ENCODE results near the gene KIFAP3. TPM values are rescaled to one million over a fixed set of nuclear protein-coding genes. Genes with fewer than 3 reads are reported as not detected.

Gene KIFAP3
- total RNA-seq, 1 experiment from 2014 or later = 2.3 TPM

DNA sequence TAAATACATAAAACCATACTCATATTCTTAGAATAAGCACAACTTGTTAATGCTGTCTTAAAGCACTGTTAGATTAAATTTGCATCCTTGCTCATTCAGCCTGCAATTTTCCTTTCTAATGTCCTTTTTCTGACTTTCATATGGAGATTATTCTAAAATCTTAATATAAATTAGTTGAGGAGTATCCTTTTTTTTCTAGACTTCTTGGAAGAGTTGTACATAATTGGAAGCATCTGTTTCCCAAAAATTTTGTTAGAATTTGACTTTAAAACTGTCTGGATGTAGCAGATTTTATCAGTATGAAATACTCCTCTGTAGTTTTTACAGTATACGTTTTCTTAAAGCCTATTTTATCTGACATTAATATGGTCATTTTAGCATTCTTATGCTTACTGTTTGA, 9.7 kb downstream of the KIFAP3 start:
- POLR2A ChIA-PET = interaction anchor here (0.6 kb wide), 1 partner anchor 111 kb away, joined by 3 read pairs; no protein-coding TSS in a partner anchor

More for the DNA sequence above, 9.7 kb downstream of the KIFAP3 start:
- ATAC-seq = no peak
- peaks cover 9% of the 10 kb centered on the region; the same call in 1 of the 2 replicates for H3K9me3 Mint-ChIP-seq
- no peaks in the 10 kb centered on the region for H3K4me1 Mint-ChIP-seq
- TF ChIP-seq, protein P1, sequence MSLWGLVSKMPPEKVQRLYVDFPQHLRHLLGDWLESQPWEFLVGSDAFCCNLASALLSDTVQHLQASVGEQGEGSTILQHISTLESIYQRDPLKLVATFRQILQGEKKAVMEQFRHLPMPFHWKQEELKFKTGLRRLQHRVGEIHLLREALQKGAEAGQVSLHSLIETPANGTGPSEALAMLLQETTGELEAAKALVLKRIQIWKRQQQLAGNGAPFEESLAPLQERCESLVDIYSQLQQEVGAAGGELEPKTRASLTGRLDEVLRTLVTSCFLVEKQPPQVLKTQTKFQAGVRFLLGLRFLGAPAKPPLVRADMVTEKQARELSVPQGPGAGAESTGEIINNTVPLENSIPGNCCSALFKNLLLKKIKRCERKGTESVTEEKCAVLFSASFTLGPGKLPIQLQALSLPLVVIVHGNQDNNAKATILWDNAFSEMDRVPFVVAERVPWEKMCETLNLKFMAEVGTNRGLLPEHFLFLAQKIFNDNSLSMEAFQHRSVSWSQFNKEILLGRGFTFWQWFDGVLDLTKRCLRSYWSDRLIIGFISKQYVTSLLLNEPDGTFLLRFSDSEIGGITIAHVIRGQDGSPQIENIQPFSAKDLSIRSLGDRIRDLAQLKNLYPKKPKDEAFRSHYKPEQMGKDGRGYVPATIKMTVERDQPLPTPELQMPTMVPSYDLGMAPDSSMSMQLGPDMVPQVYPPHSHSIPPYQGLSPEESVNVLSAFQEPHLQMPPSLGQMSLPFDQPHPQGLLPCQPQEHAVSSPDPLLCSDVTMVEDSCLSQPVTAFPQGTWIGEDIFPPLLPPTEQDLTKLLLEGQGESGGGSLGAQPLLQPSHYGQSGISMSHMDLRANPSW (CRISPR knock-in tag; conservative IDR thresholded peaks at IDR 0.05; ENCODE audit: low read depth) = no peak
- TF ChIP-seq, protein P2, sequence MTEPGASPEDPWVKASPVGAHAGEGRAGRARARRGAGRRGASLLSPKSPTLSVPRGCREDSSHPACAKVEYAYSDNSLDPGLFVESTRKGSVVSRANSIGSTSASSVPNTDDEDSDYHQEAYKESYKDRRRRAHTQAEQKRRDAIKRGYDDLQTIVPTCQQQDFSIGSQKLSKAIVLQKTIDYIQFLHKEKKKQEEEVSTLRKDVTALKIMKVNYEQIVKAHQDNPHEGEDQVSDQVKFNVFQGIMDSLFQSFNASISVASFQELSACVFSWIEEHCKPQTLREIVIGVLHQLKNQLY (CRISPR knock-in tag; IDR thresholded peaks at IDR 0.05) = no peak
- TF ChIP-seq JUN (CRISPR knock-in tag; IDR thresholded peaks at IDR 0.05) (no peak), SOX15 (CRISPR knock-in tag; IDR thresholded peaks at IDR 0.05) (no peak), ATF1 (CRISPR knock-in tag; IDR thresholded peaks at IDR 0.05) (no peak), CREB1 (CRISPR knock-in tag; IDR thresholded peaks at IDR 0.05) (no peak), CREM (CRISPR knock-in tag; IDR thresholded peaks at IDR 0.05) (no peak), GTF2I (CRISPR knock-in tag; conservative IDR thresholded peaks at IDR 0.05) (no peak), ZNF671 (CRISPR knock-in tag; IDR thresholded peaks at IDR 0.05) (no peak), CBFB (CRISPR knock-in tag; IDR thresholded peaks at IDR 0.05; ENCODE audit: low read depth) (no peak), ZNF232 (CRISPR knock-in tag; IDR thresholded peaks at IDR 0.05) (no peak)
- TF ChIP-seq, protein P3, sequence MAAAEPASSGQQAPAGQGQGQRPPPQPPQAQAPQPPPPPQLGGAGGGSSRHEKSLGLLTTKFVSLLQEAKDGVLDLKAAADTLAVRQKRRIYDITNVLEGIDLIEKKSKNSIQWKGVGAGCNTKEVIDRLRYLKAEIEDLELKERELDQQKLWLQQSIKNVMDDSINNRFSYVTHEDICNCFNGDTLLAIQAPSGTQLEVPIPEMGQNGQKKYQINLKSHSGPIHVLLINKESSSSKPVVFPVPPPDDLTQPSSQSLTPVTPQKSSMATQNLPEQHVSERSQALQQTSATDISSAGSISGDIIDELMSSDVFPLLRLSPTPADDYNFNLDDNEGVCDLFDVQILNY (CRISPR knock-in tag; IDR thresholded peaks at IDR 0.05) = no peak
- TF ChIP-seq, protein P4, sequence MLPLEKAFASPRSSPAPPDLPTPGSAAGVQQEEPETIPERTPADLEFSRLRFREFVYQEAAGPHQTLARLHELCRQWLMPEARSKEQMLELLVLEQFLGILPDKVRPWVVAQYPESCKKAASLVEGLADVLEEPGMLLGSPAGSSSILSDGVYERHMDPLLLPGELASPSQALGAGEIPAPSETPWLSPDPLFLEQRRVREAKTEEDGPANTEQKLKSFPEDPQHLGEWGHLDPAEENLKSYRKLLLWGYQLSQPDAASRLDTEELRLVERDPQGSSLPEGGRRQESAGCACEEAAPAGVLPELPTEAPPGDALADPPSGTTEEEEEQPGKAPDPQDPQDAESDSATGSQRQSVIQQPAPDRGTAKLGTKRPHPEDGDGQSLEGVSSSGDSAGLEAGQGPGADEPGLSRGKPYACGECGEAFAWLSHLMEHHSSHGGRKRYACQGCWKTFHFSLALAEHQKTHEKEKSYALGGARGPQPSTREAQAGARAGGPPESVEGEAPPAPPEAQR (CRISPR knock-in tag; IDR thresholded peaks at IDR 0.05) = no peak
- TF ChIP-seq, protein P5, sequence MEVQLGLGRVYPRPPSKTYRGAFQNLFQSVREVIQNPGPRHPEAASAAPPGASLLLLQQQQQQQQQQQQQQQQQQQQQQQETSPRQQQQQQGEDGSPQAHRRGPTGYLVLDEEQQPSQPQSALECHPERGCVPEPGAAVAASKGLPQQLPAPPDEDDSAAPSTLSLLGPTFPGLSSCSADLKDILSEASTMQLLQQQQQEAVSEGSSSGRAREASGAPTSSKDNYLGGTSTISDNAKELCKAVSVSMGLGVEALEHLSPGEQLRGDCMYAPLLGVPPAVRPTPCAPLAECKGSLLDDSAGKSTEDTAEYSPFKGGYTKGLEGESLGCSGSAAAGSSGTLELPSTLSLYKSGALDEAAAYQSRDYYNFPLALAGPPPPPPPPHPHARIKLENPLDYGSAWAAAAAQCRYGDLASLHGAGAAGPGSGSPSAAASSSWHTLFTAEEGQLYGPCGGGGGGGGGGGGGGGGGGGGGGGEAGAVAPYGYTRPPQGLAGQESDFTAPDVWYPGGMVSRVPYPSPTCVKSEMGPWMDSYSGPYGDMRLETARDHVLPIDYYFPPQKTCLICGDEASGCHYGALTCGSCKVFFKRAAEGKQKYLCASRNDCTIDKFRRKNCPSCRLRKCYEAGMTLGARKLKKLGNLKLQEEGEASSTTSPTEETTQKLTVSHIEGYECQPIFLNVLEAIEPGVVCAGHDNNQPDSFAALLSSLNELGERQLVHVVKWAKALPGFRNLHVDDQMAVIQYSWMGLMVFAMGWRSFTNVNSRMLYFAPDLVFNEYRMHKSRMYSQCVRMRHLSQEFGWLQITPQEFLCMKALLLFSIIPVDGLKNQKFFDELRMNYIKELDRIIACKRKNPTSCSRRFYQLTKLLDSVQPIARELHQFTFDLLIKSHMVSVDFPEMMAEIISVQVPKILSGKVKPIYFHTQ (CRISPR knock-in tag; IDR thresholded peaks at IDR 0.05) = no peak
- TF ChIP-seq, protein P6, sequence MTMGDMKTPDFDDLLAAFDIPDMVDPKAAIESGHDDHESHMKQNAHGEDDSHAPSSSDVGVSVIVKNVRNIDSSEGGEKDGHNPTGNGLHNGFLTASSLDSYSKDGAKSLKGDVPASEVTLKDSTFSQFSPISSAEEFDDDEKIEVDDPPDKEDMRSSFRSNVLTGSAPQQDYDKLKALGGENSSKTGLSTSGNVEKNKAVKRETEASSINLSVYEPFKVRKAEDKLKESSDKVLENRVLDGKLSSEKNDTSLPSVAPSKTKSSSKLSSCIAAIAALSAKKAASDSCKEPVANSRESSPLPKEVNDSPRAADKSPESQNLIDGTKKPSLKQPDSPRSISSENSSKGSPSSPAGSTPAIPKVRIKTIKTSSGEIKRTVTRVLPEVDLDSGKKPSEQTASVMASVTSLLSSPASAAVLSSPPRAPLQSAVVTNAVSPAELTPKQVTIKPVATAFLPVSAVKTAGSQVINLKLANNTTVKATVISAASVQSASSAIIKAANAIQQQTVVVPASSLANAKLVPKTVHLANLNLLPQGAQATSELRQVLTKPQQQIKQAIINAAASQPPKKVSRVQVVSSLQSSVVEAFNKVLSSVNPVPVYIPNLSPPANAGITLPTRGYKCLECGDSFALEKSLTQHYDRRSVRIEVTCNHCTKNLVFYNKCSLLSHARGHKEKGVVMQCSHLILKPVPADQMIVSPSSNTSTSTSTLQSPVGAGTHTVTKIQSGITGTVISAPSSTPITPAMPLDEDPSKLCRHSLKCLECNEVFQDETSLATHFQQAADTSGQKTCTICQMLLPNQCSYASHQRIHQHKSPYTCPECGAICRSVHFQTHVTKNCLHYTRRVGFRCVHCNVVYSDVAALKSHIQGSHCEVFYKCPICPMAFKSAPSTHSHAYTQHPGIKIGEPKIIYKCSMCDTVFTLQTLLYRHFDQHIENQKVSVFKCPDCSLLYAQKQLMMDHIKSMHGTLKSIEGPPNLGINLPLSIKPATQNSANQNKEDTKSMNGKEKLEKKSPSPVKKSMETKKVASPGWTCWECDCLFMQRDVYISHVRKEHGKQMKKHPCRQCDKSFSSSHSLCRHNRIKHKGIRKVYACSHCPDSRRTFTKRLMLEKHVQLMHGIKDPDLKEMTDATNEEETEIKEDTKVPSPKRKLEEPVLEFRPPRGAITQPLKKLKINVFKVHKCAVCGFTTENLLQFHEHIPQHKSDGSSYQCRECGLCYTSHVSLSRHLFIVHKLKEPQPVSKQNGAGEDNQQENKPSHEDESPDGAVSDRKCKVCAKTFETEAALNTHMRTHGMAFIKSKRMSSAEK (CRISPR knock-in tag; IDR thresholded peaks at IDR 0.05; ENCODE audit: borderline replicate concordance) = no peak
- no peak for DNase-seq (ENCODE audit: low spot score)
- no peaks in the 10 kb centered on the region for H3K36me3 Mint-ChIP-seq
- H3K27me3 Mint-ChIP-seq (ENCODE audit: low read depth) = no peaks in the 10 kb centered on the region; the same call in 1 of the 2 replicates
- H3K27ac Mint-ChIP-seq = no peak overlapping the region
- CTCF ChIA-PET = interaction anchor here (0.7 kb wide), 1 partner anchor 595 kb away, joined by 5 read pairs; no protein-coding TSS in a partner anchor
- H3K4me3 Mint-ChIP-seq = no peak overlapping the region

Measured in WTC11 (cell line).